H1 (cell line): ENCODE data around the gene PC. TPM values are rescaled to one million over a fixed set of nuclear protein-coding genes. Genes with fewer than 3 reads are reported as not detected.

Experiments used
- BRCA1 ChIP-seq: IDR thresholded peaks from 2 replicates; pipeline ENCODE4 v1.6.1; 2012; ENCODE audit warnings: low read depth, low read length, improper control_type of control experiment
- CHD1 ChIP-seq: IDR thresholded peaks from 2 replicates; pipeline ENCODE4 v1.6.1; 2012; ENCODE audit warnings: low read depth, low read length, improper control_type of control experiment
- CREB1 ChIP-seq: IDR thresholded peaks from 2 replicates; pipeline ENCODE4 v1.6.1; 2012; ENCODE audit warnings: inconsistent platforms
- GABPA ChIP-seq: IDR thresholded peaks from 2 replicates; pipeline ENCODE4 v1.6.1; 2011; ENCODE audit warnings: mild to moderate bottlenecking, low read length, moderate library complexity, borderline replicate concordance; ENCODE audit not compliant: insufficient read depth
- KDM5A ChIP-seq: fragments of 200-600 bp; IDR thresholded peaks from 2 replicates; pipeline ENCODE4 v1.7.1; 2012; ENCODE audit warnings: mild to moderate bottlenecking, low read length, inconsistent platforms, mixed read lengths
- MAFK ChIP-seq: IDR thresholded peaks from 2 replicates; pipeline ENCODE4 v1.6.1; 2012; ENCODE audit warnings: low read depth, mild to moderate bottlenecking, improper control_type of control experiment, low read length
- POLR2AphosphoS5 ChIP-seq: IDR thresholded peaks from 2 replicates; pipeline ENCODE4 v1.6.1; 2011; ENCODE audit warnings: low read depth, low read length
- RAD21 ChIP-seq, 2 experiments: IDR thresholded peaks in 1 of 2; conservative IDR thresholded peaks in 1 of 2; 2 replicates each; pipeline ENCODE4 v1.6.1; 2011; ENCODE audit warnings: low read depth in 2 of 2, low read length in 2 of 2, improper control_type of control experiment in 1 of 2, inconsistent platforms in 1 of 2, mild to moderate bottlenecking in 1 of 2, moderate library complexity in 1 of 2
- SUZ12 ChIP-seq: fragments of 200-600 bp; sonication (generic); IDR thresholded peaks from 2 replicates; pipeline ENCODE4 v1.6.1; 2012; ENCODE audit warnings: mild to moderate bottlenecking, inconsistent platforms, low read length, moderate library complexity, mixed read lengths
- TAF7 ChIP-seq: optimal IDR thresholded peaks from 2 replicates; pipeline ENCODE3; 2011; ENCODE audit warnings: low read depth, mild to moderate bottlenecking, inconsistent platforms, low read length, moderate library complexity, borderline replicate concordance
- polyA plus RNA-seq, 7 experiments: library from polyadenylated mRNA; depleted of rRNA in 3 of 7; stranded (reverse) in 5 of 7; unstranded in 2 of 7; fragments of >200 nt in 5 of 7; fragments of 200-250 nt in 2 of 7; gene quantifications; 1 replicate in 5 of 7; 2 replicates in 1 of 7; 4 replicates in 1 of 7; pipeline versions ENCODE4 v1.2.1 to v1.2.3, GENCODE V29; 2011 to 2013; ENCODE audit warnings: missing spikeins in 2 of 7, mixed read lengths in 2 of 7
- total RNA-seq: library from RNA; stranded (reverse); fragmentation: NEBNext Ultra II Directional; extraction: Animal tissue kit (Norgen Biotek cat#: 25700); gene quantifications from 2 replicates; pipeline ENCODE4 v1.2.1, GENCODE V29; 2021
- TF ChIP-seq, protein P1 (sequence below): fragments of 300-600 bp; sonication (generic); IDR thresholded peaks from 2 replicates; pipeline ENCODE4 v1.7.1; 2012; ENCODE audit warnings: low read length, moderate library complexity, mild to moderate bottlenecking, inconsistent platforms; ENCODE audit not compliant: insufficient replicate concordance
- TF ChIP-seq, protein P2 (sequence below): IDR thresholded peaks from 2 replicates; pipeline ENCODE4 v1.6.1; 2012; ENCODE audit warnings: inconsistent platforms

The PC gene
- total and polyA plus RNA-seq, 2 of the 8 experiments (the other 6 are each of a cell fraction or from before 2014, with no cell fraction given): 11.5 to 27.5 TPM

DNA sequence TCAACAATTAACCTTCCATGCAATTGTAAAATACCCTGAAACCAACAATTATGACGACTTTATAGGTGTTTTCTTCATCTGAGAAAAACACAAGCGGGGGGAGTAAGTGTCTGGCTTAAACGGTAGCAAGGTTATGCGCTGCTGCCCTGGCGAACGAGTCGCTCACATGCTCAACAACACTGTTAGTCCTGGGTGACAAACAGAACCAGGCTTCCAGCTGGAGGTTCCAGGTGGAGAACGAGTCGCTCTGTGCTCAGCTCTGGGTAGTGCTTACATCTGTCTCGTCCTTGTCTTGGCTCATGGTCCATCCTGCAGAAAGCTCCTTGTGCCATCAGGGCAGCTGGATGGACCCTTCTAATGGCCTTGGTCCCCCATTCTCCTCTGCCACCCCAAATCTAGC lies 48.2 kb downstream of the PC start (continued):
- TF ChIP-seq, protein P1, sequence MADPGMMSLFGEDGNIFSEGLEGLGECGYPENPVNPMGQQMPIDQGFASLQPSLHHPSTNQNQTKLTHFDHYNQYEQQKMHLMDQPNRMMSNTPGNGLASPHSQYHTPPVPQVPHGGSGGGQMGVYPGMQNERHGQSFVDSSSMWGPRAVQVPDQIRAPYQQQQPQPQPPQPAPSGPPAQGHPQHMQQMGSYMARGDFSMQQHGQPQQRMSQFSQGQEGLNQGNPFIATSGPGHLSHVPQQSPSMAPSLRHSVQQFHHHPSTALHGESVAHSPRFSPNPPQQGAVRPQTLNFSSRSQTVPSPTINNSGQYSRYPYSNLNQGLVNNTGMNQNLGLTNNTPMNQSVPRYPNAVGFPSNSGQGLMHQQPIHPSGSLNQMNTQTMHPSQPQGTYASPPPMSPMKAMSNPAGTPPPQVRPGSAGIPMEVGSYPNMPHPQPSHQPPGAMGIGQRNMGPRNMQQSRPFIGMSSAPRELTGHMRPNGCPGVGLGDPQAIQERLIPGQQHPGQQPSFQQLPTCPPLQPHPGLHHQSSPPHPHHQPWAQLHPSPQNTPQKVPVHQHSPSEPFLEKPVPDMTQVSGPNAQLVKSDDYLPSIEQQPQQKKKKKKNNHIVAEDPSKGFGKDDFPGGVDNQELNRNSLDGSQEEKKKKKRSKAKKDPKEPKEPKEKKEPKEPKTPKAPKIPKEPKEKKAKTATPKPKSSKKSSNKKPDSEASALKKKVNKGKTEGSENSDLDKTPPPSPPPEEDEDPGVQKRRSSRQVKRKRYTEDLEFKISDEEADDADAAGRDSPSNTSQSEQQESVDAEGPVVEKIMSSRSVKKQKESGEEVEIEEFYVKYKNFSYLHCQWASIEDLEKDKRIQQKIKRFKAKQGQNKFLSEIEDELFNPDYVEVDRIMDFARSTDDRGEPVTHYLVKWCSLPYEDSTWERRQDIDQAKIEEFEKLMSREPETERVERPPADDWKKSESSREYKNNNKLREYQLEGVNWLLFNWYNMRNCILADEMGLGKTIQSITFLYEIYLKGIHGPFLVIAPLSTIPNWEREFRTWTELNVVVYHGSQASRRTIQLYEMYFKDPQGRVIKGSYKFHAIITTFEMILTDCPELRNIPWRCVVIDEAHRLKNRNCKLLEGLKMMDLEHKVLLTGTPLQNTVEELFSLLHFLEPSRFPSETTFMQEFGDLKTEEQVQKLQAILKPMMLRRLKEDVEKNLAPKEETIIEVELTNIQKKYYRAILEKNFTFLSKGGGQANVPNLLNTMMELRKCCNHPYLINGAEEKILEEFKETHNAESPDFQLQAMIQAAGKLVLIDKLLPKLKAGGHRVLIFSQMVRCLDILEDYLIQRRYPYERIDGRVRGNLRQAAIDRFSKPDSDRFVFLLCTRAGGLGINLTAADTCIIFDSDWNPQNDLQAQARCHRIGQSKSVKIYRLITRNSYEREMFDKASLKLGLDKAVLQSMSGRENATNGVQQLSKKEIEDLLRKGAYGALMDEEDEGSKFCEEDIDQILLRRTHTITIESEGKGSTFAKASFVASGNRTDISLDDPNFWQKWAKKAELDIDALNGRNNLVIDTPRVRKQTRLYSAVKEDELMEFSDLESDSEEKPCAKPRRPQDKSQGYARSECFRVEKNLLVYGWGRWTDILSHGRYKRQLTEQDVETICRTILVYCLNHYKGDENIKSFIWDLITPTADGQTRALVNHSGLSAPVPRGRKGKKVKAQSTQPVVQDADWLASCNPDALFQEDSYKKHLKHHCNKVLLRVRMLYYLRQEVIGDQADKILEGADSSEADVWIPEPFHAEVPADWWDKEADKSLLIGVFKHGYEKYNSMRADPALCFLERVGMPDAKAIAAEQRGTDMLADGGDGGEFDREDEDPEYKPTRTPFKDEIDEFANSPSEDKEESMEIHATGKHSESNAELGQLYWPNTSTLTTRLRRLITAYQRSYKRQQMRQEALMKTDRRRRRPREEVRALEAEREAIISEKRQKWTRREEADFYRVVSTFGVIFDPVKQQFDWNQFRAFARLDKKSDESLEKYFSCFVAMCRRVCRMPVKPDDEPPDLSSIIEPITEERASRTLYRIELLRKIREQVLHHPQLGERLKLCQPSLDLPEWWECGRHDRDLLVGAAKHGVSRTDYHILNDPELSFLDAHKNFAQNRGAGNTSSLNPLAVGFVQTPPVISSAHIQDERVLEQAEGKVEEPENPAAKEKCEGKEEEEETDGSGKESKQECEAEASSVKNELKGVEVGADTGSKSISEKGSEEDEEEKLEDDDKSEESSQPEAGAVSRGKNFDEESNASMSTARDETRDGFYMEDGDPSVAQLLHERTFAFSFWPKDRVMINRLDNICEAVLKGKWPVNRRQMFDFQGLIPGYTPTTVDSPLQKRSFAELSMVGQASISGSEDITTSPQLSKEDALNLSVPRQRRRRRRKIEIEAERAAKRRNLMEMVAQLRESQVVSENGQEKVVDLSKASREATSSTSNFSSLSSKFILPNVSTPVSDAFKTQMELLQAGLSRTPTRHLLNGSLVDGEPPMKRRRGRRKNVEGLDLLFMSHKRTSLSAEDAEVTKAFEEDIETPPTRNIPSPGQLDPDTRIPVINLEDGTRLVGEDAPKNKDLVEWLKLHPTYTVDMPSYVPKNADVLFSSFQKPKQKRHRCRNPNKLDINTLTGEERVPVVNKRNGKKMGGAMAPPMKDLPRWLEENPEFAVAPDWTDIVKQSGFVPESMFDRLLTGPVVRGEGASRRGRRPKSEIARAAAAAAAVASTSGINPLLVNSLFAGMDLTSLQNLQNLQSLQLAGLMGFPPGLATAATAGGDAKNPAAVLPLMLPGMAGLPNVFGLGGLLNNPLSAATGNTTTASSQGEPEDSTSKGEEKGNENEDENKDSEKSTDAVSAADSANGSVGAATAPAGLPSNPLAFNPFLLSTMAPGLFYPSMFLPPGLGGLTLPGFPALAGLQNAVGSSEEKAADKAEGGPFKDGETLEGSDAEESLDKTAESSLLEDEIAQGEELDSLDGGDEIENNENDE: no peak
- no peak for TF ChIP-seq KDM5A
- no peak for TF ChIP-seq CHD1
- no peak for TF ChIP-seq MAFK
- TF ChIP-seq, protein P2, sequence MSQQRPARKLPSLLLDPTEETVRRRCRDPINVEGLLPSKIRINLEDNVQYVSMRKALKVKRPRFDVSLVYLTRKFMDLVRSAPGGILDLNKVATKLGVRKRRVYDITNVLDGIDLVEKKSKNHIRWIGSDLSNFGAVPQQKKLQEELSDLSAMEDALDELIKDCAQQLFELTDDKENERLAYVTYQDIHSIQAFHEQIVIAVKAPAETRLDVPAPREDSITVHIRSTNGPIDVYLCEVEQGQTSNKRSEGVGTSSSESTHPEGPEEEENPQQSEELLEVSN: no peak
- TF ChIP-seq RAD21 (IDR thresholded peaks at IDR 0.05 in 1 of 2, conservative IDR thresholded peaks at IDR 0.05 in 1 of 2; ENCODE audit: low read depth in 2 of 2, low read length in 2 of 2): no peak
- no peak for TF ChIP-seq BRCA1
- TF ChIP-seq TAF7: no peak
- TF ChIP-seq GABPA: no peak
- TF ChIP-seq SUZ12: no peak
- no peak for TF ChIP-seq POLR2AphosphoS5
- no peak for TF ChIP-seq CREB1
